GM21528 (cell line): ENCODE data around the gene FTMT.
"Not testable (repeated sequence)": the region's sequence is repeated elsewhere in the genome, so short reads cannot be mapped to it uniquely, and the experiment has no call there.

ENCODE experiments used
- ATAC-seq: cut with Tn5 transposase; IDR thresholded peaks from one replicate; pipeline ENCODE4 v1.9.1; 2021; ENCODE audit warnings: mild to moderate bottlenecking, moderate library complexity; ENCODE audit not compliant: unreplicated experiment, low FRiP score

Gene FTMT

DNA sequence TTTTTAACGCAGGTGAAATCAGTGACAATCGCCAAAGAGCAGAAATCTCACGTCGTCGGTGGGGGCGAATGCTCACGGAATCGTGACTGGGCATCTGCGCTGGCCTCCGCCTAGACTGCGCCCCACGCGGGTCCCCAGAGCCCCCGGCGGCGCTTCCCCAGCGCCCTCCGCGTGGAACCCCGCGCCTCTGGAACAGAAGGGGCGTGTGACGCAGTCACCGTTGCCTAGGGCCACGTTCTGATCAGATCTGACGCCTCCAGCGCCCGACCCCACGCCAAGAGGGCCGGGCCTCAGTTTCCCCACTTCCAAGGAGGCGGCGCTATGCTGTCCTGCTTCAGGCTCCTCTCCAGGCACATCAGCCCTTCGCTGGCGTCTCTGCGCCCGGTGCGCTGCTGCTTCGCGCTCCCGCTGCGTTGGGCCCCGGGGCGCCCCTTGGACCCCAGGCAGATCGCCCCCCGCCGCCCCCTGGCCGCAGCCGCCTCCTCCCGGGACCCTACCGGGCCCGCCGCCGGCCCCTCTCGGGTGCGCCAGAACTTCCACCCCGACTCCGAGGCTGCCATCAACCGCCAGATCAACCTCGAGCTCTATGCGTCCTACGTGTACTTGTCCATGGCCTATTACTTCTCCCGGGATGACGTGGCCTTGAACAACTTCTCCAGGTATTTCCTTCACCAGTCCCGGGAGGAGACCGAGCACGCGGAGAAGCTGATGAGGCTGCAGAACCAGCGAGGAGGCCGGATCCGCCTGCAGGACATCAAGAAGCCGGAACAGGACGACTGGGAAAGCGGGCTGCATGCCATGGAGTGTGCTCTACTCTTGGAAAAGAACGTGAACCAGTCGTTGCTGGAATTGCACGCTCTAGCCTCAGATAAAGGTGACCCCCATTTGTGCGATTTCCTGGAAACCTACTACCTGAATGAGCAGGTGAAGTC is at the start of gene FTMT:
FTMT (plus strand) TSS at position 240 of the 932 bp plus-strand sequence; CDS start at position 322, 82 bp downstream.
- ATAC-seq: no peak

DNA sequence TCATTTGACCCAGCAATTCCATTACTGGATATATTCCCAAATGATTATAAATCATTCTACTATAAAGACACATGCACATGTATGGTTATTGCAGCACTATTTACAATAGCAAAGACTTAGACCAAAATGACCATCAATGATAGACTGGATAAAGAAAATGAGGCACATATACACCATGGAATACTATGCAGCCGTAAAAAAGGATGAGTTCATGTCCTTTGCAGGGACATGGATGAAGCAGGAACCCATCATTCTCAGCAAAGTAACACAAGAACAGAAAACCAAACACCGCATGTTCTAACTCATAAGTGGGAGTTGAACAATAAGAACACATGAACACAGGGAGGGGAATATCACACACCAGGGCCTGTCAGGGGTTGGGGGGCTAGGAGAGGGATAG is 46.4 kb upstream of the FTMT start:
- not testable (repeated sequence) for ATAC-seq

DNA sequence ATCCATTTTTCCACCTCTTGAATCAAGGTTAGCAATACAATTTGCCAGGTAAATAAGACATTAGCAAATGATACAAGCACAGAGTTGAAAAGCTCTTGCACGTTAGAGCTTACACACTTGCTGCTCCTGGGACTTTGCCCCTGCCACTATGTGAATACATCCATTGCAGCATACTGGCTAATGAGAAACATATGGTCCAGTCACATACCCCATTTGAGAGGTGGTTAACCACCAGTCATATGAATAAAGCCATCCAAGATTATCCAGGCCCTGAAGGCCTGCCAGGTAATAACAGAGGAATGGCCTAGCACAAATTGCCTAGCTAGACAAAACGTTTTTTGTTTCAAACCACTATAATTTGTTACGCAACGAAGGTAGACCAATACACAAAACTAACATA is 45.8 kb upstream of the FTMT start:
- ATAC-seq: no peak

DNA sequence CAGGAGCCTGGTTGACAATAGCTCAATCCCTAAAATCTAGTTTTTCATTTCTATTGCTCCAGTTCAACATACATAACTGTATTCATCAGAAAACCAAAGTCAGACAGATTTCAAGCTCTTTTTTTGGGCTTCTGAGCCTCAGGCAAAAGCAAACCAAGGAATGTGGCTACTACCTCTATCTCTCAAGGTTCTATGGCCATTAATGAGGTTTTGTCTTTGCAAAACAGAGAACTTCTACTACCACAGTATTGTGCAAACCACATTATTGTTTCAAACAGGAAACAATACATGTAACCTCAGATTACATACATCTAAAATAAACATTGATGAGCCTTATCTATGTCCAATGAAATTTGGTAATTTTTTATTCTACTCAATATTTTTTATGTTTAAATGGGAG is 35.5 kb upstream of the FTMT start:
- no peak for ATAC-seq

DNA sequence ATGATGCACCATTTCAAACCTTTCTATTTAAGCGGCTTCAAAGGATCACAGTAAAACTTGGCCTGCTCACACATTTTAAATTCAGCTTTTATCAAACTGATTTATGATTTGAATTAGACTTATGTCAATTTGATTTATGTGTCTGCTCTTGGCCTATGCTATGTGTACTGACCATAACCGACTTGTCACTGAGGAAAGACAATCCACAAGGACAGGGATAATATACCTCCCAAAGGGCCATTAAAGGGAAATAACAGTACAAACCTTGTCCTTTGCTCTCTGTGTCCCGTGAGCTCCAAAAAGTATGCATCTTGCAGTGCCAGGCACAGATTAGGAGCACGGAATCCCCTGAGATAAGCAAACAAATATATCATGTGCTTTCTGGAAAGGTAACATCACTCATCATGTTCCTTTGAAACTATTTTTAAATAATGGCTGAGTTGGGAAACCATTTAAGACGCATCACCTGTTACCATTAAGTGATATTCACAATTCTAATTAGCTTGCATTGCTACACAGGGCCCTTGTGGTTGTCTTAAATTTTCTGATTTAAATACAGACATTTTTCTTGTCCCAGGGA is 31.9 kb upstream of the FTMT start:
- ATAC-seq: no peak

DNA sequence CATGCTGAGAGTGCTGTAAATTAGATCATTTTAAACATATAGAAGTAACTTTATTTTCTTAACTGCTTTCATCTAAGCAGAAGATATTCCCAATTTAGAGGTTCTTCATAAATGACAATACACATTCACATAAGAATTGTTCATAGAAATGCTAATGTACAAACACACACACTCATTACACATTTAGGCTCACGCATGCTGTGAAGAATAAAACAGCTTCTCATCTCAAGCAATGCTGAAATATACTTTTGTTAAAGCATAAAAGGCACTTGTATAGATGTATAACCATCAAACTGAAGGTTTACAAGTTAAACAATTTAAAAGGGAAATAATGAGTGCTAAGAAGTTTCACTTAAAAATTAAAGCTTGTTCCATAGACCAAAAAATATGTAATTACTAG is 18.1 kb upstream of the FTMT start:
- ATAC-seq: no peak

GRCh38 chr5:121834021-121834420 is 17.7 kb upstream of the FTMT start:
- no peak for ATAC-seq

- no peak for ATAC-seq
Observed at GRCh38 chr5:121841892-121842291, 9.8 kb upstream of the FTMT start.

GRCh38 chr5:121850272-121850671 is 1.4 kb upstream of the FTMT start:
- no peak for ATAC-seq

GRCh38 chr5:121853850-121854249 is 2.2 kb downstream of the FTMT start:
- ATAC-seq: no peak

GRCh38 chr5:121862801-121863200 is 11.1 kb downstream of the FTMT start:
- no peak for ATAC-seq

- no peak for ATAC-seq
Observed at GRCh38 chr5:121863753-121864285, 12.1 kb downstream of the FTMT start.

DNA sequence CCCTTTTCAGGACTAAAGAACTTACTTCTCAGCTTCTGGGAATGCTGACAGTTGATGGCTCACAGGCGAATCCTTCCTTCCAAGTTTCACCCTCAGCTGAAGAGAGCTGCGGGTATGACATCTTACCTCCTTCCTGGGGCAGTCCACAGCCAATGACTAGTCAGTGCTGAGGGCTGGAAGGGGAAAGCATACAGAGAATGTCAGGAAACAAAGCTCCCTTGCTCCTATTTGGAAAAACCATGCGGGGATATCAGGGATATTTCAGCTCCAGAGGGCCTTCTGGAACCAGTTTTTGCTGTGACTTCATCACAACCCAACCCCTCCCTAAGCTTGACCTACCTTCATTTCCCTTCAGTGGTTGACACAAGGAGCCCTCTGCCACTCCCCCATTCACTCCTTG is 15.7 kb downstream of the FTMT start:
- ATAC-seq: no peak

GRCh38 chr5:121870489-121870888 is 18.8 kb downstream of the FTMT start:
- no peak for ATAC-seq

DNA sequence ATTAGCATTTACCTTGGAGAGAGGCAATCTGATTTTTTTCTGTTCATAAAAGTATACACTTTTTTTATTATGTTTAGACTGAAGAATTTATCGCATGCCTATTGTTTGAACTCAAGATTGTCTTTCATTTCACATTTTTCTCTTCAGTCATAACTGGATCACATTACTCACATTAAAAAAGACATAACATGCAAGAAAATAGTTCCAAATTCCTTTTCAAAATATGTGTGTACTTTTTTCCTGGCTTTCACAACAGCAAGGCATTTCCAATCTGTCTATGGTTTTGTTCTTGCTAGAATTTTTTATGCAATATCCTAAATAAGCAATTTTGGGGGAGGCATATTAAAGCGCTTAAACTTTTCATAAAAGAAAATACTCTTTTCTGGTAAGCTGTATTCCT is 21.2 kb downstream of the FTMT start:
- ATAC-seq: no peak

GRCh38 chr5:121873409-121873808 is 21.7 kb downstream of the FTMT start:
- ATAC-seq: no peak

GRCh38 chr5:121885630-121886029 is 33.9 kb downstream of the FTMT start:
- no peak for ATAC-seq

GRCh38 chr5:121887727-121888126 is 36.0 kb downstream of the FTMT start:
- no peak for ATAC-seq

DNA sequence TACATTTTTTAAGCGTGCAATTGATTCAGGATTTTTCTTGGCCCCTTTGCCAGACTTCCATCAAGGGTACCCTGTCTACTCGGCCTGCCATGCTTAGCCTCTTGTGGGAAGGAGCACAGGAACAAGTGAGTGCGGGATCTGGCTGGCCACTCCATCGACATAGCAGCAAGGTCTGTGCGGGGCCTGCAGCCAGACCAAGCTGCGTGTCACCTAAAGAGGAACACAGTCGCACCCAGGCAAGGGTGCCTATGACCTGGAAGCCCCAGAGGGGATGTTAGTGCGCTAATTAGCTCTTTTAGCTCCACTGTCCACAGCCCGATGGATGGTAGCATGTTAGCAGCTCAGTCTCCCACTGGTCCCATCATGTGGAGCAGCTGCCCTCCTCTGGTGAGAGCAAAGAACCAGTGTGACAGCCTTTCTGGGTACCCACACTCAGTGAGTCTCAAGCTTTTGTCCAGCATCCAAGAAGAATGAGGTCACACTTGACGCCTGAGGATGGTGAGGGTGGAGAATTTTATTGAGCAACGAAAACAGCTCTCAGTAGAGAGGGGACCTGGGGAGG is 38.7 kb downstream of the FTMT start:
- ATAC-seq: no peak

DNA sequence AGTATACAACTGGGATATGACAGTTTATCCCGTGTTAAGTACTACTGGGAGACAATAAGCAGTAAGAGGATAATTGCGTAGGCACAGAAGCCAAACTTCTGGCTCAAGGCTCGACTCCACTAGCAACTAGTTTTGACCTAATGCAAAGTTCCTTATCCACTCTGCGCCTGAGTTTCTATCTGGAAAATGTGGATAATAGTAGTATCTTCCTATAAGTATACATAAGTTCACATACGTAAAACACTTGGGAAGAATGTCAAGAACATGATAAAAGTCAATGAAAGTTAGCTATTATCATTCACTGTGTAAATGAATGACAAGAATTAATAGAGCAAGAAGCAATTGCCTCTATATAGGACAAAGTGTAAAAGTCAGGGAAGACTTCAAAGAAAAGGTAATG is 45.7 kb downstream of the FTMT start:
- ATAC-seq: no peak

GRCh38 chr5:121899346-121899745 is 47.7 kb downstream of the FTMT start:
- no peak for ATAC-seq
